ENCODE results near the gene PDCD7. TPM values are rescaled to one million over a fixed set of nuclear protein-coding genes. Genes with fewer than 3 reads are reported as not detected.

Gene PDCD7
- total and polyA plus RNA-seq, 3 donors from 2014 or later = 39.7 to 76.1 (median 66.8) TPM

DNA sequence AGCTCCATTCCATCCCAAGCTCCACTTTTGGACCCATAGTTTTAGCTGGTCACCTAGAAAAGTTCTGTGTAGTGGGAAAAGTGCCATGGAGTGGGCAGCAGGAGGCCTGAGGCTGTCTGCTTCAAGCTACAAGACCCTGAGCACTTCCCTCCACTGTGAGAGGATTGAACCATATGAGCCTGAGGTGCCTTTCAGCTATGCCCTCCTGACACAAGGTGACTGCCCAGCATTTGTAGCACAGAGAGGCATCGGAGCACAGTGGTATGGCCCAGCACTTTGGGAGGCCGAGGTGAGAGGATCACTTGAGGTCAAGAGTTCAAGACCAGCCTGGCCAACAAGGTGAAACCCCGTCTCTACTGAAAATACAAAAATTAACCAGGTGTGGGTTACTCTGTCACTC lies 61.0 kb downstream of the PDCD7 start:
- no peak for DNase-seq
- no peak overlapping the region for H3K4me3 ChIP-seq
- no peaks in the 10 kb centered on the region for H3K27me3 ChIP-seq
- intact Hi-C loops (cut with DNase I; ENCODE audit: low total_unique reads) = no loop called here
- no peaks in the 10 kb centered on the region for H3K36me3 ChIP-seq (ENCODE audit: low read depth, missing control alignments)
- H3K27ac ChIP-seq = no peak overlapping the region
- H3K9me3 ChIP-seq = no peaks in the 10 kb centered on the region
- no peak for TF ChIP-seq POLR2A (IDR thresholded peaks at IDR 0.05)
- TF ChIP-seq, protein P1, sequence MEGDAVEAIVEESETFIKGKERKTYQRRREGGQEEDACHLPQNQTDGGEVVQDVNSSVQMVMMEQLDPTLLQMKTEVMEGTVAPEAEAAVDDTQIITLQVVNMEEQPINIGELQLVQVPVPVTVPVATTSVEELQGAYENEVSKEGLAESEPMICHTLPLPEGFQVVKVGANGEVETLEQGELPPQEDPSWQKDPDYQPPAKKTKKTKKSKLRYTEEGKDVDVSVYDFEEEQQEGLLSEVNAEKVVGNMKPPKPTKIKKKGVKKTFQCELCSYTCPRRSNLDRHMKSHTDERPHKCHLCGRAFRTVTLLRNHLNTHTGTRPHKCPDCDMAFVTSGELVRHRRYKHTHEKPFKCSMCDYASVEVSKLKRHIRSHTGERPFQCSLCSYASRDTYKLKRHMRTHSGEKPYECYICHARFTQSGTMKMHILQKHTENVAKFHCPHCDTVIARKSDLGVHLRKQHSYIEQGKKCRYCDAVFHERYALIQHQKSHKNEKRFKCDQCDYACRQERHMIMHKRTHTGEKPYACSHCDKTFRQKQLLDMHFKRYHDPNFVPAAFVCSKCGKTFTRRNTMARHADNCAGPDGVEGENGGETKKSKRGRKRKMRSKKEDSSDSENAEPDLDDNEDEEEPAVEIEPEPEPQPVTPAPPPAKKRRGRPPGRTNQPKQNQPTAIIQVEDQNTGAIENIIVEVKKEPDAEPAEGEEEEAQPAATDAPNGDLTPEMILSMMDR (IDR thresholded peaks at IDR 0.05) = no peak
- peaks cover 30% of the 10 kb centered on the region for H3K4me1 ChIP-seq
- 91 to 92% methylated on average over 3 of the region's 3 CpGs for WGBS, 2 donors

DNA sequence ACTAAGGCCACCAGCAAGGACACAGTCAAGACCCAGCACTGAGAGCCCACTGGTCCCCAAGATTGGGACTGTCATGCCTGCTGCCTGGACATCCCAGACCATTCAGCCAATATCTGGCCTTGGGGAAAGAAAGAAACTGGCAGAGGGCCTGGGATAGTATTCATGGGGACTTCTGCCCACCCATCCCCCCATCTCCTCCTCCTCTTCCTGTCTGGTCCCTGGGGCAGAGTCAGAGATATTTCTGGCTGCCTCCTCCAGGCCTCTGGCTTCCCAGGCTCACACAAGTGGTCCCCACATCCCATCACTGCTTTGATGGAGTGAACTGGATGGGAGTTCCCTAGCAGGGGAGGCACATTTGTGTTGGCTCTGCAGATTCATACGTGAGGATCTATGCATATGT lies 61.6 kb downstream of the PDCD7 start:
- intact Hi-C loops (cut with DNase I; ENCODE audit: low total_unique reads) = no loop called here
- DNase-seq = peak; percentile 52
- H3K27me3 ChIP-seq = no peaks in the 10 kb centered on the region
- H3K36me3 ChIP-seq (ENCODE audit: low read depth, missing control alignments) = no peaks in the 10 kb centered on the region
- 20 to 33% methylated on average over 1 of the region's 1 CpG for WGBS, 2 donors
- no peak overlapping the region for H3K4me3 ChIP-seq
- H3K27ac ChIP-seq = peak overlapping the region in 1 of 2 donors; percentile 28
- no peaks in the 10 kb centered on the region for H3K9me3 ChIP-seq
- no peak for TF ChIP-seq POLR2A (IDR thresholded peaks at IDR 0.05)
- TF ChIP-seq, protein P1 (IDR thresholded peaks at IDR 0.05) = no peak
- H3K4me1 ChIP-seq = peaks cover 30% of the 10 kb centered on the region

GRCh38 chr15:65071381-65071811 lies 62.2 kb downstream of the PDCD7 start:
- TF ChIP-seq POLR2A (IDR thresholded peaks at IDR 0.05) = no peak
- TF ChIP-seq, protein P1 (IDR thresholded peaks at IDR 0.05) = no peak
- Histone ChIP-seq H3K9me3 (no peaks in the 10 kb centered on the region), H3K27me3 (no peaks in the 10 kb centered on the region), H3K36me3 (ENCODE audit: low read depth, missing control alignments) (no peaks in the 10 kb centered on the region), H3K27ac (peak overlapping the region; percentile 13 to 28), H3K4me1 (peaks cover 35% of the 10 kb centered on the region), H3K4me3 (no peak overlapping the region)
- WGBS, 2 donors = 20 to 39% methylated on average over 2 to 5 of the region's 5 CpGs
- intact Hi-C loops (cut with DNase I; ENCODE audit: low total_unique reads) = no loop called here
- DNase-seq = peak; percentile 81

DNA sequence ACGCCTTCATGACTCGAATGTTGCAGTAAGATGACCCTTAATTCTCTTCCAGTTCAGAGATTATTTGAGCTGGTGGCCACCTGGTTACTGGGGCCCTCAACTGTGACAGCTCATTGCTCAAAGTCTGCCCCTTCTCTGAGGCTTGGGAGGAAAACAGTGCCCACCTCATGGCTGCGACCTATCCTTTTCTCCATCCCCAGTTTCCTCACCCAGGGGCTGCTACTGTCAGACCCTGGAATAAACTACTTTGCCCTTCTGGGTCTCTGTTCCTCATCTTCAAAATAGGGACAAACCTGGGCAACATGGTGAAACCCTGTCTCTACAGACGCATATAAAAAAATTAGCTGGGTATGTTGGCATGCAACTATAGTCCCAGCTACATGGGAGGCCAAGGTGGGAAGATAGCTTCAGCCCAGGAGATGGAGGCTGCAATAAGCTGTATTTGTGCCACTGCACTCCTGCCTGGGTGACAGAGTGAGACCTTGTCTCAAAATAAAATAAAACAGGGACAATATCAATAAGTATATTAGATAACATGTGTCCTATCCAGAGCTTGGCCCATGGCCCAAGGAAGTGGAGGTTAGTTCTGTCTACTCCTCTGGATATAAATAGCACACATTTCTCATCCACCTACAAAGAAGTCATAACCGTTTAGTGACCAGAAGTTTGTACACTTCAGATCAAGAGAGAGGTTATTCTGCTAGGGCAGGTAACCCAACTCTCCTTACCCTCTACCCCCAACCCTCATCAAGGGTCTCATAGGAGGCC lies 63.6 kb downstream of the PDCD7 start:
- H3K27me3 ChIP-seq = no peaks in the 10 kb centered on the region
- DNase-seq = no peak
- no peaks in the 10 kb centered on the region for H3K9me3 ChIP-seq
- no peaks in the 10 kb centered on the region for H3K36me3 ChIP-seq (ENCODE audit: low read depth, missing control alignments)
- WGBS, 2 donors = 61 to 62% methylated on average over 5 of the region's 5 CpGs
- H3K27ac ChIP-seq = peak overlapping the region in 1 of 2 donors; percentile 28
- H3K4me3 ChIP-seq = no peak overlapping the region
- no peak for TF ChIP-seq POLR2A (IDR thresholded peaks at IDR 0.05)
- TF ChIP-seq, protein P1 (IDR thresholded peaks at IDR 0.05) = no peak
- intact Hi-C loops (cut with DNase I; ENCODE audit: low total_unique reads) = no loop called here
- peaks cover 46% of the 10 kb centered on the region for H3K4me1 ChIP-seq

DNA sequence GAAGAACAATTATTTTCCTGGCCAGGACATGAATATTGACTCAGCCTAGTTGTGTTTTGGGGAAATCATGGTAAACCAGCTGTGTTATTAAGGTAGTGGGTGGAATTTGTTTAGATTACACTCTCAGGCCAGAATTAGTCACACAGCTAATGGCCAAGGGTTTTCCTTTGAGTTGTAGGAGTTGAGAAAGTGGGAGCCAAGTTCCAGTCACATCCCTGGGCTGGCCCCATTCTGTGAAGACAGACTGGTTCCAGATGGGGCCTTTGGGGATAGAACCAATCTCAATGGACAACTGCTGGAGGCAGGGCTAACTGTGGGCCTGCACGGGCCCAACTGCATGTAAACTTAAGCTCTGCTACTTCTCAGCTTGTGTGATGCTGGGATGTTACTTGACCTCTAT lies 64.4 kb downstream of the PDCD7 start:
- no peak for TF ChIP-seq POLR2A (IDR thresholded peaks at IDR 0.05)
- TF ChIP-seq, protein P1 (IDR thresholded peaks at IDR 0.05) = no peak
- WGBS, 2 donors = 44 to 56% methylated on average over 1 of the region's 1 CpG
- intact Hi-C loops (cut with DNase I; ENCODE audit: low total_unique reads) = no loop called here
- no peaks in the 10 kb centered on the region for H3K27me3 ChIP-seq
- H3K27ac ChIP-seq = peak overlapping the region; percentile 37 to 88
- peaks cover 54% of the 10 kb centered on the region for H3K4me1 ChIP-seq
- H3K36me3 ChIP-seq (ENCODE audit: low read depth, missing control alignments) = no peaks in the 10 kb centered on the region
- no peaks in the 10 kb centered on the region for H3K9me3 ChIP-seq
- DNase-seq = no peak
- no peak overlapping the region for H3K4me3 ChIP-seq

All from testis (tissue), 3 donors.